Transverse colon (tissue), 4 donors: Measurements from ENCODE around the gene JPH2. TPM values are rescaled to one million over a fixed set of nuclear protein-coding genes. Genes with fewer than 3 reads are reported as not detected.

ENCODE experiments used
- DNase-seq: peaks from one replicate; pipeline ENCODE4 v3.0.0-alpha.2; 2019
- H3K27ac ChIP-seq, 4 donors: fragments of 200-600 bp; sonication (generic); 2 replicates each; pipeline ENCODE4 v1.5.1; 2016 to 2018; ENCODE audit warnings: inconsistent platforms in 4 of 4
- H3K27me3 ChIP-seq: fragments of 200-600 bp; sonication (generic); 2 replicates; pipeline ENCODE4 v1.5.1; 2017; ENCODE audit warnings: inconsistent platforms
- H3K36me3 ChIP-seq, 4 donors: fragments of 200-600 bp; sonication (generic); 2 replicates each; pipeline ENCODE4 v1.5.1; 2017 to 2019; ENCODE audit warnings: inconsistent platforms in 4 of 4
- H3K4me1 ChIP-seq, 4 donors: fragments of 200-600 bp; sonication (generic); 2 replicates each; pipeline ENCODE4 v1.5.1; 2017 to 2020; ENCODE audit warnings: inconsistent platforms in 4 of 4
- H3K4me3 ChIP-seq, 4 donors: fragments of 200-600 bp; sonication (generic); 1 replicate in 1 of 4; 2 replicates in 3 of 4; pipeline versions ENCODE4 v1.5.1 to v1.6.1; 2017 to 2019; ENCODE audit warnings: inconsistent platforms in 4 of 4
- H3K9me3 ChIP-seq, 2 donors: fragments of 200-600 bp; sonication (generic); 2 replicates each; pipeline ENCODE4 v1.5.1; 2017 to 2019; ENCODE audit warnings: inconsistent platforms in 2 of 2
- CTCF ChIP-seq, 5 experiments: fragments of 200-600 bp in 3 of 5; fragments of 450-650 bp in 2 of 5; sonication (generic) in 3 of 5; IDR thresholded peaks; 1 replicate in 2 of 5; 2 replicates in 3 of 5; pipeline ENCODE4 v1.5.1; 2016 to 2017; ENCODE audit warnings: antibody characterized with exemption in 5 of 5, inconsistent platforms in 3 of 5, mild to moderate bottlenecking in 2 of 5, moderate library complexity in 1 of 5
- EP300 ChIP-seq: sonication (generic); formaldehyde crosslinking; IDR thresholded peaks from one replicate; pipeline ENCODE4 v1.6.1; 2017; ENCODE audit warnings: antibody characterized with exemption, low read depth
- POLR2A ChIP-seq: fragments of 450-650 bp; IDR thresholded peaks from one replicate; pipeline ENCODE4 v1.6.1; 2016; ENCODE audit warnings: antibody characterized with exemption, mild to moderate bottlenecking, moderate library complexity
- POLR2AphosphoS5 ChIP-seq, 3 donors: sonication (generic); formaldehyde crosslinking; IDR thresholded peaks; one replicate each; pipeline ENCODE4 v1.6.1; 2016; ENCODE audit warnings: antibody characterized with exemption in 3 of 3
- WGBS, 2 donors: methylation state at CpG; one replicate each; pipeline ENCODE4 v1.1.5; 2018; ENCODE audit warnings: low coverage in 1 of 2; 5-methylcytosine and 5-hydroxymethylcytosine counted together
- in situ Hi-C, 4 donors: fragments of 200-750 bp; cut with MboI; loops; one replicate each; pipeline versions ENCODE4 v1.15.0 to v1.15.1; 2017; ENCODE audit warnings: low sequenced_read_pairs in 3 of 4, low pct_ligation_motif_present in 1 of 4, low pct_unique_long_range_greater_than_20kb in 1 of 4
- intact Hi-C: fragments of 100-400 bp; cut with DNase I; formaldehyde crosslinking; loops from one replicate; pipeline ENCODE4 v1.15.1; 2023; ENCODE audit warnings: low total_unique reads
- total RNA-seq, 4 donors: library from RNA; depleted of rRNA; stranded (reverse); fragments of >200 nt; gene quantifications; one replicate each; pipeline ENCODE4 v1.1.0, GENCODE V29; 2016

The JPH2 gene
- total RNA-seq, 4 donors from 2014 or later, result 9.8 to 216 (median 18.3) TPM

DNA sequence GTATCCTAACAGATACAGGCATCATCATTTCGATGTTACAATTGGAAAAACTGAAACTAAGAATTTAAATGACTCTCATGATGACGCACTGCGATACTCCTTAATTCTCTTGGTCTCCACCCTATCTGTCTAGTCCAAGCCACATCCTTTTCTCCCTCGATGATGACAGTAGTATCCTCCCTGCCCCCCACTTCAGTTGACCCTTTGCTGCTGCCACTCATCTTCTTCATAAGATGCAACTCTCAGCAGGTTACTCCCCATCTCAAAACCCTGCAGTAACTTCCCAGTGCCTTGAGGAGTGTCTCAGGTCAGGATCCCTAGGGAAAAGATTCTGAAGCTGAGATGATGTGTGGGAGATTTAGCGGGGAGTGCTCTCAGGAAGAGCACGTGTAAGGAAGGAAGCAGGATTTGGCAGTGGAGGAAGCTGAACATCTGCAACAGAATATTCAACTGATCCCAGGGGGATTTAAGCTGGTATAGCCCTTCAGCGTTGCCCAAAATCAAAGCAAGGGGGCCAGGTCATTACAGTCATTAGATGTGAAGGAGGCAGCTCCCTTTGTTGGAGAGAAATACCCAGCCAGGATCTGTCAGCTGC lies 16.1 kb downstream of the JPH2 start:
- in situ Hi-C loops, result no loop called here
- Histone ChIP-seq H3K27ac (peak overlapping the region; percentile 23 to 91 (median 63)), H3K4me3 (no peak overlapping the region), H3K36me3 (no peaks in the 10 kb centered on the region), H3K4me1 (peaks cover 0 to 6% (median 3%) of the 10 kb centered on the region in 4 donors), H3K9me3 (no peaks in the 10 kb centered on the region), H3K27me3 (peaks cover 14% of the 10 kb centered on the region)
- no peak for TF ChIP-seq EP300
- TF ChIP-seq POLR2AphosphoS5 (IDR thresholded peaks at IDR 0.05), result no peak
- WGBS, 2 donors, result 54 to 72% methylated on average over 4 to 7 of the region's 7 CpGs
- no peak for DNase-seq
- intact Hi-C loops, result no loop called here

GRCh38 chr20:44167736-44168135 lies 19.3 kb downstream of the JPH2 start:
- Histone ChIP-seq H3K4me1 (peaks cover 0 to 6% (median 3%) of the 10 kb centered on the region in 4 donors), H3K27me3 (peaks cover 19% of the 10 kb centered on the region), H3K4me3 (no peak overlapping the region), H3K27ac (peak overlapping the region; percentile 22 to 90 (median 79)), H3K9me3 (no peaks in the 10 kb centered on the region), H3K36me3 (no peaks in the 10 kb centered on the region)
- TF ChIP-seq CTCF (IDR thresholded peaks at IDR 0.05) (no peak), EP300 (no peak), POLR2AphosphoS5 (IDR thresholded peaks at IDR 0.05) (no peak), POLR2A (no peak)
- in situ Hi-C loops, result no loop called here
- no peak for DNase-seq
- 70% methylated on average over 2 to 3 of the region's 3 CpGs for WGBS, 2 donors
- intact Hi-C loops, result no loop called here

- WGBS, 2 donors, result 28% methylated on average over 4 of the region's 4 CpGs; no CpG with 5 or more reads in 1 of the 2 donors
- Histone ChIP-seq H3K9me3 (no peaks in the 10 kb centered on the region), H3K27ac (peak overlapping the region; percentile 60 to 90 (median 79)), H3K4me1 (peaks cover 0 to 6% (median 1%) of the 10 kb centered on the region in 4 donors), H3K36me3 (no peaks in the 10 kb centered on the region), H3K27me3 (peaks cover 15% of the 10 kb centered on the region), H3K4me3 (no peak overlapping the region)
- in situ Hi-C loops, result no loop called here
- intact Hi-C loops, result no loop called here
- no peak for DNase-seq
- no peak for TF ChIP-seq POLR2AphosphoS5 (IDR thresholded peaks at IDR 0.05)
- TF ChIP-seq EP300, result no peak
- no peak for TF ChIP-seq POLR2A
- TF ChIP-seq CTCF (IDR thresholded peaks at IDR 0.05), result no peak
These were observed 20.5 kb downstream of the JPH2 start for GRCh38 chr20:44166477-44166876.

DNA sequence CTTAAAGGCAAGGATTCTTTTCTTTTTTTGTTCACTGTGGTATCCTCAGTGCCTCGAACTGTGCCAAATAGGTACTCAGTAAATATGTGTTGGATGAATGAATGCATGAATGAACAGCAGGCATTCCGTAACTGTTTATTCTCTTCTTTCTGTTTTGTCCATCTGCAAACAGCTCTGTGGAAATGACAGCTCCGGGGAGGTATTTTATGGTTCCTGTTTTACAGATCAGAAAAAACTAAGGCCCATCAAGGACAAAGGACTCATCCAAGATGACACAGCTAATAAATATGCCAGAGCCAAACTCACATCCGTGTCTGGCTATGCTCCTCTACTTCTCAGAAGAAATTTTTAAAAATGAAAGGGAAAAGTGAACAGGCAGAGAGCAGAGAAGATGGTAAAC lies 21.0 kb downstream of the JPH2 start:
- Histone ChIP-seq H3K9me3 (no peaks in the 10 kb centered on the region), H3K36me3 (no peaks in the 10 kb centered on the region), H3K4me1 (peaks cover 0 to 5% (median 1%) of the 10 kb centered on the region in 4 donors), H3K27ac (peak overlapping the region; percentile 60 to 90 (median 79)), H3K27me3 (peaks cover 14% of the 10 kb centered on the region), H3K4me3 (no peak overlapping the region)
- intact Hi-C loops, result no loop called here
- TF ChIP-seq POLR2AphosphoS5 (IDR thresholded peaks at IDR 0.05), result peak in 1 of 3 donors; percentile 29
- TF ChIP-seq CTCF (IDR thresholded peaks at IDR 0.05), result no peak
- in situ Hi-C loops, result no loop called here
- no peak for DNase-seq
- 39 to 46% methylated on average over 4 of the region's 4 CpGs for WGBS, 2 donors

- intact Hi-C loops (no loop called here), in situ Hi-C loops (no loop called here)
- 91% methylated on average over 52 of the region's 56 CpGs; no CpG with 5 or more reads in 1 of the 2 donors for WGBS, 2 donors
- DNase-seq, result no peak
- no peaks in the 10 kb centered on the region for H3K36me3 ChIP-seq
- H3K9me3 ChIP-seq, result no peaks in the 10 kb centered on the region
- H3K4me3 ChIP-seq, result no peak overlapping the region
- H3K4me1 ChIP-seq, result no peaks in the 10 kb centered on the region
- H3K27me3 ChIP-seq, result peaks cover 5% of the 10 kb centered on the region
- H3K27ac ChIP-seq, result peak overlapping the region in 1 of 4 donors; percentile 4
- TF ChIP-seq EP300, result no peak
- TF ChIP-seq POLR2AphosphoS5 (IDR thresholded peaks at IDR 0.05), result no peak
- no peak for TF ChIP-seq POLR2A
- no peak for TF ChIP-seq CTCF (IDR thresholded peaks at IDR 0.05)
These were observed 26.9 kb downstream of the JPH2 start for GRCh38 chr20:44160133-44160532.
